Glutamatergic neuron (in vitro differentiated cells): ENCODE data around the gene STX2. TPM values are rescaled to one million over a fixed set of nuclear protein-coding genes. Genes with fewer than 3 reads are reported as not detected.
"Not testable (repeated sequence)": the region's sequence is repeated elsewhere in the genome, so short reads cannot be mapped to it uniquely, and the experiment has no call there.

Source experiments
- DNase-seq: peaks from one replicate; pipeline ENCODE4 v3.0.0; 2022
- H3K27ac Mint-ChIP-seq: one replicate; pipeline ENCODE4 v1.8.0; 2020; ENCODE audit warnings: mild to moderate bottlenecking, mixed read lengths, inconsistent platforms; ENCODE audit not compliant: unreplicated experiment
- H3K27me3 Mint-ChIP-seq: one replicate; pipeline ENCODE4 v1.8.0; 2020; ENCODE audit warnings: mild to moderate bottlenecking, moderate library complexity, mixed read lengths, inconsistent platforms; ENCODE audit not compliant: unreplicated experiment
- H3K36me3 Mint-ChIP-seq: one replicate; pipeline ENCODE4 v1.8.0; 2020; ENCODE audit warnings: mild to moderate bottlenecking, mixed read lengths, inconsistent platforms; ENCODE audit not compliant: unreplicated experiment
- H3K4me1 Mint-ChIP-seq: one replicate; pipeline ENCODE4 v1.8.0; 2020; ENCODE audit warnings: mild to moderate bottlenecking, low read depth, mixed read lengths, inconsistent platforms; ENCODE audit not compliant: unreplicated experiment
- H3K4me3 Mint-ChIP-seq: one replicate; pipeline ENCODE4 v1.8.0; 2020; ENCODE audit warnings: mild to moderate bottlenecking, mixed read lengths, inconsistent platforms; ENCODE audit not compliant: unreplicated experiment
- H3K9me3 Mint-ChIP-seq: one replicate; pipeline ENCODE4 v1.8.0; 2020; ENCODE audit warnings: mild to moderate bottlenecking, moderate library complexity, mixed read lengths, inconsistent platforms; ENCODE audit not compliant: unreplicated experiment
- CTCF ChIP-seq: fragments of 200-600 bp; sonication (generic); IDR thresholded peaks from one replicate; pipeline ENCODE4 v1.5.0; 2021; ENCODE audit not compliant: partially characterized antibody, unreplicated experiment
- long read RNA-seq: library from polyadenylated mRNA; unstranded; transcript quantifications from one replicate; pipeline ENCODE4 v2.0.0, GENCODE V29; 2020; ENCODE audit not compliant: unreplicated experiment
- total RNA-seq: library from RNA; stranded (reverse); fragmentation: NEBNext Ultra II Directional; extraction: Animal tissue kit (Norgen Biotek cat#: 25700); gene quantifications from one replicate; pipeline ENCODE4 v1.2.1, GENCODE V29; 2021; ENCODE audit not compliant: unreplicated experiment

Gene STX2
- total RNA-seq: 76.5 TPM
- long read RNA-seq, partial matches to known transcripts: 2 of 6 reads
- long read RNA-seq, other reads (novel, unspliced or antisense): 2 of 6 reads

DNA sequence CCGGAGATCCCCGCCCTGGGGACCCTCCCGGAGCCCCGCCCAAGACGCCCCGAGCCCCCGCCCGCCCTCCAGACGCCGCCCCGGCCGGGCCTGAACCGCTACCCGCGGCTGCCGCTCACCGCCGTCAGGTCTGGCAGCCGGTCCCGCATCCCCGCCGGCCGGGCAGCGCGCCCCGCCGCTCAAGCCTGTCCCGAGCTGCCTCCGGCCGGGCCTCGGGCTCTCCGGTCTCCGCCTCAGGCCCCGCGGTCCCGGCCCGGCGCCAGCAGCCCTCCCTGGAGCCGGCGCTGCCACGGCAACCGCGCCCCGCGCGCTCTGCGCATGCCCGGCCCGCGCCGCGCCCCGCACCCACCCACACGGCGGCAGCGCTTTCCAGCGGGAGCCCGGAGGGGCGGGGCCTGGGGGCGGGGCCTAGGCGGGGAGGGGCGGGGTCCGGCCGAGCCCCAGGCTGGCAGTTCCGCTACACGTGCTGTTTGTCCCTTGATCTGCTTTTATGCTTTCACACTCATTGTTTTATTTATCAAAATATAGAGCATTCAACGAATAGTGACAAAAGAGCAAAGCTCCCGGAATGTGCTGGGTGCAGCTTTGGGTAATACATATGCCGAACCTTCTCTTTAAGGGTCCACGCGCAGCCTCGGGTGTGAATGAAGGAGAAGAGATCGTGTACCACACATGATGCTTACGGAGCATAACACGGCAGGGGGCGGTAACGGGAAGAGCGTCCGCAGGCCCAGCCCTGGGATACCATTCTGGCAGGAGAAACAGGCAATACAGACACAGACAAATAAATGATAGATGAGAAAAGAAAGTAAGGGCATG lies at the start of gene STX2:
Gene STX2, minus strand, starts transcription at position 300 of the 819 bp plus-strand sequence. Its CDS starts 151 bp downstream, at position 149.
- peaks cover 11% of the 10 kb centered on the region for H3K9me3 Mint-ChIP-seq
- peak within 1 kb of the TSS; percentile 94 for H3K27ac Mint-ChIP-seq

DNA sequence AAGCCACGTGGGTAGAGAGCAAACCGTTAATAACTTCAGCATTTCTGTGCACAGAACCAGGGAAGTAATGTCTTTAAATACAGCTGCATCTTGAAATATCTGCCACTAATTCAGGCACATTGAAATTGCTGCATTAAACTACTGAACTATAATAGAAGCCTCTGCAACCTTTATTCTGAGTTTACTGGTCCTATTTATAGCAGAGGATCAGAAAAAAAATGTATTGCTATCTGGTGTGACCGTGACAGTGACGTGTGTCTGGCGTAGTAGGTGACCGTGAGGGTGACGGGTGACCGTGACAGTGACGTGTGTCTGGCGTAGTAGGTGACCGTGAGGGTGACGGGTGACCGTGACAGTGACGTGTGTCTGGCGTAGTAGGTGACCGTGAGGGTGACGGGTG lies 48.1 kb upstream of the STX2 start:
- H3K4me3 Mint-ChIP-seq, H3K27me3 Mint-ChIP-seq, H3K36me3 Mint-ChIP-seq, DNase-seq, H3K4me1 Mint-ChIP-seq, H3K27ac Mint-ChIP-seq, H3K9me3 Mint-ChIP-seq: not testable (repeated sequence)

More for the DNA sequence above, at the start of gene STX2:
- peak within 1 kb of the TSS; percentile 97 for H3K4me3 Mint-ChIP-seq
- no peaks in the 10 kb centered on the region for H3K36me3 Mint-ChIP-seq
- peak; percentile 93 for DNase-seq
- H3K4me1 Mint-ChIP-seq: peaks cover 29% of the 10 kb centered on the region
- TF ChIP-seq CTCF: peak; percentile 53
- peaks cover 4% of the 10 kb centered on the region for H3K27me3 Mint-ChIP-seq

DNA sequence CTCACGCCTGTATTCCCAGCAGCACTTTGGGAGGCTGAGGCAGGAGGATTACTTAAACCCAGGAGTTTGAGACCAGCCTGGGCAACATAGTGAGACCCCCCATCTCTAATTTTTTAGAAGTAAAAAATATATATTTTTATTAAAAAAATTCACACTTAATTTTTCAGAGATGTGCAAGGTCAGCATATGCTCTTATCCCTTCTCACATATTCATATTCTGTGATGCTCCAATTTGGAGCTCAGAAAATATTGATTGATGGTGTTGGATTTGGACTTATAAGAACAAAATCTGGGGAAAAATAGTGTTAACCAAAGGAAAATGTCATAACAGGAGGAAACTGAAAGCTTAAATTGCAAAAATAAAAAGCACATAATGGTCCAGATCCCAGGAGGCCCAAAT lies 42.5 kb upstream of the STX2 start:
- Mint-ChIP-seq H3K27ac (no peak overlapping the region), H3K36me3 (no peaks in the 10 kb centered on the region), H3K27me3 (peaks cover 2% of the 10 kb centered on the region), H3K9me3 (peaks cover 2% of the 10 kb centered on the region), H3K4me1 (peaks cover 12% of the 10 kb centered on the region), H3K4me3 (no peak overlapping the region)
- DNase-seq: no peak
- no peak for TF ChIP-seq CTCF

DNA sequence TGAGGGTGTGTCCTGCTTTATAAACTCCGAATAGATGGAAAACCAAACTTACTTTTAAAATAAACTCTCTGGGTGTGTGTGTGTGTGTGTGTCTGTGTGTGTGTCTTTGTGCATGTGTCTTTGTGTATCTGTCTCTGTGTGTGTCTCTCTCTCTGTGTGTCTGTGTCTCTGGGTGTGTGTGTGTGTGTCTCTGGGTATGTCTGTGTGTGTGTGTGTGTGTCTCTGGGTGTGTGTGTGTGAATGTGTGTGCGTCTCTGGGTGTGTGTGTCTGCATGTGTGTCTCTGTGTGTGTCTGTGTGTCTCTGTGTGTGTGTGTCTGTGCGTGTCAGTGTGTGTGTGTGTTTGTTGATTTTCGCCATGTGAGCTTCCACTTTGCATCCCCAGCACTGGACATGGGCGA lies 42.0 kb upstream of the STX2 start:
- no peak for TF ChIP-seq CTCF
- peaks cover 12% of the 10 kb centered on the region for H3K4me1 Mint-ChIP-seq

GRCh38 chr12:130880411-130880885 lies 41.4 kb upstream of the STX2 start:
- Mint-ChIP-seq H3K4me1 (peaks cover 12% of the 10 kb centered on the region), H3K27me3 (peaks cover 2% of the 10 kb centered on the region), H3K4me3 (no peak overlapping the region), H3K9me3 (peaks cover 2% of the 10 kb centered on the region), H3K36me3 (no peaks in the 10 kb centered on the region), H3K27ac (no peak overlapping the region)
- DNase-seq: no peak
- TF ChIP-seq CTCF: no peak

More for the DNA sequence above, 42.0 kb upstream of the STX2 start:
- Mint-ChIP-seq H3K9me3 (peaks cover 2% of the 10 kb centered on the region), H3K27ac (no peak overlapping the region), H3K36me3 (no peaks in the 10 kb centered on the region), H3K4me3 (no peak overlapping the region), H3K27me3 (peaks cover 2% of the 10 kb centered on the region)
- no peak for DNase-seq
